Prostate gland (tissue), 2 donors: ENCODE data around the gene DNAJC17.

Source experiments
- CTCF ChIP-seq, 4 experiments: fragments of 200-600 bp in 2 of 4; fragments of 450-650 bp in 2 of 4; sonication (generic) in 2 of 4; IDR thresholded peaks; 1 replicate in 3 of 4; 2 replicates in 1 of 4; pipeline ENCODE4 v1.5.1; 2016 to 2019; ENCODE audit warnings: antibody characterized with exemption in 4 of 4, mild to moderate bottlenecking in 2 of 4, moderate library complexity in 2 of 4
- POLR2A ChIP-seq: fragments of 450-650 bp; IDR thresholded peaks from one replicate; pipeline ENCODE4 v1.6.1; 2016; ENCODE audit warnings: antibody characterized with exemption, mild to moderate bottlenecking
- POLR2AphosphoS5 ChIP-seq: sonication (generic); formaldehyde crosslinking; IDR thresholded peaks from one replicate; pipeline ENCODE4 v1.6.1; 2017; ENCODE audit warnings: antibody characterized with exemption

GRCh38 chr15:40767838-40768500 is 39.3 kb downstream of the DNAJC17 start:
- no peak for TF ChIP-seq CTCF (IDR thresholded peaks at IDR 0.05)
- no peak for TF ChIP-seq POLR2A
- no peak for TF ChIP-seq POLR2AphosphoS5
